EL (cell line): Measurements from ENCODE around the gene KANSL1.
"Not testable (repeated sequence)": the region's sequence is repeated elsewhere in the genome, so short reads cannot be mapped to it uniquely, and the experiment has no call there.

Experiments used
- DNase-seq: peaks from one replicate; pipeline ENCODE4 v3.0.0-alpha.2; 2016

The KANSL1 gene

DNA sequence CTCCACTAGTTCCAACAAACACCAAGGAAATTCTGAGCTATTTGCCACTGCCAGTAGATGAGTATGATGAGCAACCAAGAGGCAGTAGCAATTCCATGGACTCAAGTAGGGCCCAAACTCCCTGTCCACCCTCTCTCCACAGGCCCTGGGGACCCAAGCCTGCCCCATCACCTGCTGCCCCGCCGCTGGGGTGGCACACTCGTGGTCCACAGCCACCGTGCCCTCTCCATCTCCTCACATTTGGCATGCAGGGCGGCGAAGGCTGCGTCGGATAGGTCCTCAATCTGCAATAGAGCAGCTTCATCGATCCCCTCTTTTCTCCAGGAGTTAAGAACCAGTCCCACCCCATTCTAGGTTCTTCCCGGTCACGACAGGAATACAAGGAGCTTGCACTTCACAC, 160.3 kb downstream of the KANSL1 start:
- no peak for DNase-seq

DNA sequence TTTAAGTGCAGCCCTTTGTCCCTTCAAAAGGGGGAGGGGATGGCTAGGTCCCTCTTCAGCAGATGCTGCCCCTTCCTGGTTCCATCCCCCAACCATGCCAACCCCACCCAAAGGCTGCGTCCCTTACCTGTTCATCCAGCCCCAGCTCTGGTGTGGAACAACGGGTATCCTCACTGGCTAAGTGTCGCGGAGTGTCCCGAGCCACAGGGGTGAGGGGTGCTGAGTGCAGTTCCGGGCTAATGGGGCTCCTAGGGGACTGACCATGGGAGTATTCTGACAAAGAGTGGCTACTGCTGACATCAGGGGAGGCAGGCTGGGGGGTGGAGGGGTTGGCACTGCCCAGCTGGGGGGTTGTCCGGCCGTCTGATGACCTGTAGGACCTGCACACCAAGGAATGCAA, 161.3 kb downstream of the KANSL1 start:
- DNase-seq, result no peak

DNA sequence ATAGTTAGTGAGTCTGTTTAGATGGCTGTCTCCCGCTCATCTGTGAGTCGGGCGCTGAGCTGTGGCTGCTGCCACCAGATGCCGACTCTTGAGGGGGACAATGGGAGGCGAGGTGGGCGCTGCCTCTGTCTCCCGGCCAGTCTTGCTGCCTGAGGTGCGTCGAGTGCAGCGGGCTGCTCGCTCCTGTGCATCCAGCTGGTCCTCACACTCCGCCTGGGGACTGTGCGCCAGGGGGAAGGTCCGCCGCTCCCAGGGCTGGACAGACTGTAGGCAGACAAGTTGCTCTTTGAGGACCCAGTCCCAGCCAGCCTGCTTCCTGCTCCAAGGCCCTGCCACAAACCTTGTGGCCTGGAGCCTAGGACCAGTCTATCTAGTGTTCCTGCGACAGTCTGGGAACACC, 161.8 kb downstream of the KANSL1 start:
- DNase-seq, result no peak

DNA sequence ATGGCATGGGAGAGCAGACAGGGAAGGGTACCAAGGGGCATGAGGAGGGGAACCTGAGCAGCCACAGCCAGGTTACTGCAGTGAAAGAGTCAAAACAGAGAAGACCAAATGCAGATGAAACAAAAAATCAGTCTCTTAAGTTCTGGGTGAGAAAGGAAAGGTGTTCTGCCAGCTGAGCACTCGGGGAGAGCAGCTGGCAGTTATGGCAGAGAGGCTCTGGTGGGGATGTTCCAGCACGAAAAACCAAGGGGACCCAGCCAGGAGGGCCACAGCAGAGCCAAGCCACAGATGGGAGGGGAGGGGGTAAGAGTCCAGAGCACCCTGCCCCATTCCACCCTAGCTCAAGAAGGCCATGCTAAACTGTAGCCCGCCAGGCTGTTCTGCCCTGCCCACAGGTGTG, 162.5 kb downstream of the KANSL1 start:
- DNase-seq, result no peak

DNA sequence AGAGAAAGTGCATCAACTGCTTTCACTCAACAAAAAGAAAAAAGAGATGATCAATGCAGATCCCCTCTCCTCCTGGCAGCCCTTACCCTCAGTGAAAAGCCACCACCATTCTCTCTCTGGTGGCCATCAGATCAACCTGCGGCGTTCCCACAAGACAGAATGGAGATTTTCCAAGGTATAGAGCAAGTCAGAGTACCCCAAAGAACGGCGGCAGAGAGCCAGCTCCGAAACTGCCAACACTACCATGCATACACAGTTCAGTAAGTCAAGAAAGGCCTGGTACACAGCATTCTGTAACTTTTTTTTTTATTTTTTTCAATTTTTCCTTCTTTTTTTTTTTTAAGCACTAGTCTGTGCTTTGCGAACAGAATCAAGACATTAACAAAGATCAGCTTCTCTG, 163.6 kb downstream of the KANSL1 start:
- DNase-seq, result no peak

DNA sequence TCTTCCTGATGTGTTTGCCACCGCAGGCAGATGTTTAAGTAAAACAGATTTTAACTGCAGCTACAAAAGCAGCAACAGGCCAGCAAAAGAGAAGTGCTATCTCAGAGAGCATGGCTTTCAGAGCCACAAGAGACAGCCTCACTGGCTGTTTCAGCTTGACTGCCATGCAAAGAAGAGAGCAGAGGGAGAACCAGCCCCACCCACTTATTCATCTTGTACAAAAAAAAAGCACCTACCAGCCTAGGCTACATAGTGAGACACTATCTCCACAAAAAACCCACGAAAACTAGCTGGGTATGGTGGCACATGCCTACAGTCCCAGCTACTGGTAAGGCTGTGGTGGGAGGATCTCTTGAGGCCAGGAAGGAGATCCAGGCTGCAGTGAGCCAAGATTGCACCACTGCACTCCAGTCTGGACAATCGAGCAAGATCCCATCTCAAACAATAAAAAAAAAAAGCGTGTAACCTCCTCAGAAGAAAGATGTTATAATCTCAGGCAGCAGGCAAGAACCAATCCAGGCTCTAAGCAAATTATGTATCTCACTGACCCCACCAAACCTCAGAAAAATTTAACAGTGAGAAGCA, 164.2 kb downstream of the KANSL1 start:
- no peak for DNase-seq

DNA sequence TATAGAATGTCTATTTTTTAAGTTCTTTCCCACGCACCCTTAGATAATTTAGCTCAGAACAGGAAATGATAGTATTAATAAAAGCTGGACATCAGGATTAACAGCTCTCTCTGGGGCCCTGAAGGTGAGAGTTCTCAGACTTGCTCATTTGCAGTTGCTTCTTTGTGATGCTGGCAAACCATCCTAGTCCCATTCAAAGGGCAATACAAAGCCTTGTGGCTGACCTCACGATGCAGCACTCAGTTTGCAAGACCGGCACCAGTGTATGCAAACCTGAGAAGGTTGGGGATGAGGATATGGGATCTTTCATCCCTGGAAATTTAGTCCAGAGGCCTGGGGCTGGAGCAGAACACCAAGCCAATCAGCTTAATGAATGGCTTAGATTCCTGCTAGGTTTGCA, 164.9 kb downstream of the KANSL1 start:
- DNase-seq, result no peak

DNA sequence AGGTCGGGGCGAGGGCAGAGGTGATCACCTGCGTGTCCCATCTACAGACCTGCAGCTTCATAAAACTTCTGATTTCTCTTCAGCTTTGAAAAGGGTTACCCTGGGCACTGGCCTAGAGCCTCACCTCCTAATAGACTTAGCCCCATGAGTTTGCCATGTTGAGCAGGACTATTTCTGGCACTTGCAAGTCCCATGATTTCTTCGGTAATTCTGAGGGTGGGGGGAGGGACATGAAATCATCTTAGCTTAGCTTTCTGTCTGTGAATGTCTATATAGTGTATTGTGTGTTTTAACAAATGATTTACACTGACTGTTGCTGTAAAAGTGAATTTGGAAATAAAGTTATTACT, 165.3 kb downstream of the KANSL1 start:
- DNase-seq, result no peak

DNA sequence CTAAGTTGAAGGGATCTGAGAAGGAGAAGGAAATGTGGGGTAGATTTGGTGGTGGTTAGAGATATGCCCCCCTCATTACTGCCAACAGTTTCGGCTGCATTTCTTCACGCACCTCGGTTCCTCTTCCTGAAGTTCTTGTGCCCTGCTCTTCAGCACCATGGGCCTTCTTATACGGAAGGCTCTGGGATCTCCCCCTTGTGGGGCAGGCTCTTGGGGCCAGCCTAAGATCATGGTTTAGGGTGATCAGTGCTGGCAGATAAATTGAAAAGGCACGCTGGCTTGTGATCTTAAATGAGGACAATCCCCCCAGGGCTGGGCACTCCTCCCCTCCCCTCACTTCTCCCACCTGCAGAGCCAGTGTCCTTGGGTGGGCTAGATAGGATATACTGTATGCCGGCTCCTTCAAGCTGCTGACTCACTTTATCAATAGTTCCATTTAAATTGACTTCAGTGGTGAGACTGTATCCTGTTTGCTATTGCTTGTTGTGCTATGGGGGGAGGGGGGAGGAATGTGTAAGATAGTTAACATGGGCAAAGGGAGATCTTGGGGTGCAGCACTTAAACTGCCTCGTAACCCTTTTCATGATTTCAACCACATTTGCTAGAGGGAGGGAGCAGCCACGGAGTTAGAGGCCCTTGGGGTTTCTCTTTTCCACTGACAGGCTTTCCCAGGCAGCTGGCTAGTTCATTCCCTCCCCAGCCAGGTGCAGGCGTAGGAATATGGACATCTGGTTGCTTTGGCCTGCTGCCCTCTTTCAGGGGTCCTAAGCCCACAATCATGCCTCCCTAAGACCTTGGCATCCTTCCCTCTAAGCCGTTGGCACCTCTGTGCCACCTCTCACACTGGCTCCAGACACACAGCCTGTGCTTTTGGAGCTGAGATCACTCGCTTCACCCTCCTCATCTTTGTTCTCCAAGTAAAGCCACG, 165.9 kb downstream of the KANSL1 start:
- no peak for DNase-seq

DNA sequence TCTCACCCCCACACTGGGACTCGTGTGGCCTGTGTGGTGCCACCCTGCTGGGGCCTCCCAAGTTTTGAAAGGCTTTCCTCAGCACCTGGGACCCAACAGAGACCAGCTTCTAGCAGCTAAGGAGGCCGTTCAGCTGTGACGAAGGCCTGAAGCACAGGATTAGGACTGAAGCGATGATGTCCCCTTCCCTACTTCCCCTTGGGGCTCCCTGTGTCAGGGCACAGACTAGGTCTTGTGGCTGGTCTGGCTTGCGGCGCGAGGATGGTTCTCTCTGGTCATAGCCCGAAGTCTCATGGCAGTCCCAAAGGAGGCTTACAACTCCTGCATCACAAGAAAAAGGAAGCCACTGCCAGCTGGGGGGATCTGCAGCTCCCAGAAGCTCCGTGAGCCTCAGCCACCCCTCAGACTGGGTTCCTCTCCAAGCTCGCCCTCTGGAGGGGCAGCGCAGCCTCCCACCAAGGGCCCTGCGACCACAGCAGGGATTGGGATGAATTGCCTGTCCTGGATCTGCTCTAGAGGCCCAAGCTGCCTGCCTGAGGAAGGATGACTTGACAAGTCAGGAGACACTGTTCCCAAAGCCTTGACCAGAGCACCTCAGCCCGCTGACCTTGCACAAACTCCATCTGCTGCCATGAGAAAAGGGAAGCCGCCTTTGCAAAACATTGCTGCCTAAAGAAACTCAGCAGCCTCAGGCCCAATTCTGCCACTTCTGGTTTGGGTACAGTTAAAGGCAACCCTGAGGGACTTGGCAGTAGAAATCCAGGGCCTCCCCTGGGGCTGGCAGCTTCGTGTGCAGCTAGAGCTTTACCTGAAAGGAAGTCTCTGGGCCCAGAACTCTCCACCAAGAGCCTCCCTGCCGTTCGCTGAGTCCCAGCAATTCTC, 166.8 kb downstream of the KANSL1 start:
- no peak for DNase-seq

DNA sequence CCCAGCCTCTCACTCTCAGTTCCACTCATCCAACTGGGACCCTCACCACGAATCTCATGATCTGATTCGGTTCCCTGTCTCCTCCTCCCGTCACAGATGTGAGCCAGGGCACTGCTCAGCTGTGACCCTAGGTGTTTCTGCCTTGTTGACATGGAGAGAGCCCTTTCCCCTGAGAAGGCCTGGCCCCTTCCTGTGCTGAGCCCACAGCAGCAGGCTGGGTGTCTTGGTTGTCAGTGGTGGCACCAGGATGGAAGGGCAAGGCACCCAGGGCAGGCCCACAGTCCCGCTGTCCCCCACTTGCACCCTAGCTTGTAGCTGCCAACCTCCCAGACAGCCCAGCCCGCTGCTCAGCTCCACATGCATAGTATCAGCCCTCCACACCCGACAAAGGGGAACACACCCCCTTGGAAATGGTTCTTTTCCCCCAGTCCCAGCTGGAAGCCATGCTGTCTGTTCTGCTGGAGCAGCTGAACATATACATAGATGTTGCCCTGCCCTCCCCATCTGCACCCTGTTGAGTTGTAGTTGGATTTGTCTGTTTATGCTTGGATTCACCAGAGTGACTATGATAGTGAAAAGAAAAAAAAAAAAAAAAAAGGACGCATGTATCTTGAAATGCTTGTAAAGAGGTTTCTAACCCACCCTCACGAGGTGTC, 167.6 kb downstream of the KANSL1 start:
- DNase-seq, result no peak

DNA sequence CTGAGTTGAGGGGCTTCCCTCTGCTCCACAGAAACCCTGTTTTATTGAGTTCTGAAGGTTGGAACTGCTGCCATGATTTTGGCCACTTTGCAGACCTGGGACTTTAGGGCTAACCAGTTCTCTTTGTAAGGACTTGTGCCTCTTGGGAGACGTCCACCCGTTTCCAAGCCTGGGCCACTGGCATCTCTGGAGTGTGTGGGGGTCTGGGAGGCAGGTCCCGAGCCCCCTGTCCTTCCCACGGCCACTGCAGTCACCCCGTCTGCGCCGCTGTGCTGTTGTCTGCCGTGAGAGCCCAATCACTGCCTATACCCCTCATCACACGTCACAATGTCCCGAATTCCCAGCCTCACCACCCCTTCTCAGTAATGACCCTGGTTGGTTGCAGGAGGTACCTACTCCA, 168.2 kb downstream of the KANSL1 start:
- no peak for DNase-seq

DNA sequence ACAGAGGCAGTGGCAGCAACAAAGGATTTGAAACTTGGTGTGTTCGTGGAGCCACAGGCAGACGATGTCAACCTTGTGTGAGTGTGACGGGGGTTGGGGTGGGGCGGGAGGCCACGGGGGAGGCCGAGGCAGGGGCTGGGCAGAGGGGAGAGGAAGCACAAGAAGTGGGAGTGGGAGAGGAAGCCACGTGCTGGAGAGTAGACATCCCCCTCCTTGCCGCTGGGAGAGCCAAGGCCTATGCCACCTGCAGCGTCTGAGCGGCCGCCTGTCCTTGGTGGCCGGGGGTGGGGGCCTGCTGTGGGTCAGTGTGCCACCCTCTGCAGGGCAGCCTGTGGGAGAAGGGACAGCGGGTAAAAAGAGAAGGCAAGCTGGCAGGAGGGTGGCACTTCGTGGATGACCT, 168.6 kb downstream of the KANSL1 start:
- no peak for DNase-seq

DNA sequence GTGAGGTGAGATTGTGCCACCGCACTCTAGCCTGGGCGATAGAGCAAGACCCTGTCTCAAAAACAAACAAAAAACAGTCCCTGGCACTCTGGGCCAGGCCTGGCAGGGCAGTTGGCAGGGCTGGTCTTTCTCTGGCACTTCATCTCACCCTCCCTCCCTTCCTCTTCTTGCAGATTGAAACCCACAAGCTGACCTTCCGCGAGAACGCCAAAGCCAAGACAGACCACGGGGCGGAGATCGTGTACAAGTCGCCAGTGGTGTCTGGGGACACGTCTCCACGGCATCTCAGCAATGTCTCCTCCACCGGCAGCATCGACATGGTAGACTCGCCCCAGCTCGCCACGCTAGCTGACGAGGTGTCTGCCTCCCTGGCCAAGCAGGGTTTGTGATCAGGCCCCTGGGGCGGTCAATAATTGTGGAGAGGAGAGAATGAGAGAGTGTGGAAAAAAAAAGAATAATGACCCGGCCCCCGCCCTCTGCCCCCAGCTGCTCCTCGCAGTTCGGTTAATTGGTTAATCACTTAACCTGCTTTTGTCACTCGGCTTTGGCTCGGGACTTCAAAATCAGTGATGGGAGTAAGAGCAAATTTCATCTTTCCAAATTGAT, 169.3 kb downstream of the KANSL1 start:
- no peak for DNase-seq

DNA sequence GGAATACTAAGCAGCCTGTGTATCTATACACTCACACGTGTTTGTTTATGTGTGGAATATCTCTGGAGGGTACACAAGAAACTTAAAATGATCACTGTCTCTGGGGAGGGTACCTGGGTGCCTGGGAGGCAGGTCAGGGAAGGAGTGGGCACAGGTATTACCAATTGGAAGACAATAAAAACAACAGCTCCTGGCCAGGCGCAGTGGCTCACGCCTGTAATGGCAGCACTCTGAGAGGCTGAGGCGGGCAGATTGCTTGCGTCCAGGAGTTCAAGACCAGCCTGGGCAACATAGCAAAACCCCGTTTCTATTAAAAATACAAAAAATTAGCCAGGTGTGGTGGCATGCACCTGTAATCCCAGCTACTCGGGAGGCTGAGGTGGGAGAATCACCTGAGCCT, 169.9 kb downstream of the KANSL1 start:
- DNase-seq, result not testable (repeated sequence)

DNA sequence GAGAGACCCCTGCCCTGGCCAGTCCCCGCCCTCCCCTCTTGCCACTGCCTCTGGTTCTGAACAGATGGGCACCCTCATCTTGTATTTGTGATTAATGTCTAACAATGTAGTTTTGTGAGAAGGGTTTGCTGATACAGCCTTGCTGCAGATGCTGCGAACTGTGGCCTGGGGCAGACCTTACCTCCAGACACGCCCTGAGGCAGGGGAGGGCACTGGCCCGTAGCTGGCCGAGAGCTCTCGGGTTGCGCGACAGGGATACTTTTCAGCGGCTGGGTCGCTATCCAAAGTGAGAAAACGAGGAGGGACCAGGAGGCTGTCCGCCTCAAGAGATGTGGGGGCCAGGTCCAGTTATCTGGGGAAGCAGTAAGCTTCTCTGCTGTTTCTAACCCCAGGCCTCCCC, 172.2 kb downstream of the KANSL1 start:
- DNase-seq, result no peak

DNA sequence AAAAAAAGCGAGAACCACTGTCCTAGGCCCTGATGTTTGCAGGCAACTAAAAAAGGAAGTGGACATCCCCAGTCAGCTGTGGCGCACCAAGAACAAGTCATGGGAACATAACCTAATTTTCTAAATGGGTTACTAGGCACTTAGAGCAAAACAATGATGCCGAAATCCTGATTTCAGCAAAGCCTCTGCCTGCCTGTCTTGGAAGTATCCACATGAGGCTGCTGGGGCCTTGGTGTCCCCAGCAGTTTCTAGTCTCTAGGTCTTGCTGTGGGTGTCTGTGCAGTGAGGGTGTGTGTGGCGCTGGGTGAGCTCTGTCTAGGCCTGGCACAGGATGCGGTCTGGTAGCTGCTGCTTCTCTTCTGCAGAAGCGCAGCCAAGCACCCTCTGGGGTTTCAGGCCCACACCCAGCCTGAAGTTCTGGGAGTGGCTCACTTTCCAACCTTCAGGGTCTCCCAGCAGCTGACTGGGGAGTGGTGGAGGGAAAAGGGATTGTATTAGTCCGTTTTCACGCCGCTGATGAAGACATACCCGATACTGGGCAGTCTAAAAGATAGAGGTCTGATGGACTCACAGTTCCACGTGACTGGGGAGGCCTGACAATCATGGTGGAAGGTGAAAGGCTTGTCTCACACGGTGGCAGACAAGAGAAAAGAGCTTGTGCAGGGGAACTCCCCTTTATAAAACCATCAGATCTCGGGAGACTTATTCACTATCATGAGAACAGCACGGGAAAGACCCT, 173.0 kb downstream of the KANSL1 start:
- DNase-seq, result no peak

DNA sequence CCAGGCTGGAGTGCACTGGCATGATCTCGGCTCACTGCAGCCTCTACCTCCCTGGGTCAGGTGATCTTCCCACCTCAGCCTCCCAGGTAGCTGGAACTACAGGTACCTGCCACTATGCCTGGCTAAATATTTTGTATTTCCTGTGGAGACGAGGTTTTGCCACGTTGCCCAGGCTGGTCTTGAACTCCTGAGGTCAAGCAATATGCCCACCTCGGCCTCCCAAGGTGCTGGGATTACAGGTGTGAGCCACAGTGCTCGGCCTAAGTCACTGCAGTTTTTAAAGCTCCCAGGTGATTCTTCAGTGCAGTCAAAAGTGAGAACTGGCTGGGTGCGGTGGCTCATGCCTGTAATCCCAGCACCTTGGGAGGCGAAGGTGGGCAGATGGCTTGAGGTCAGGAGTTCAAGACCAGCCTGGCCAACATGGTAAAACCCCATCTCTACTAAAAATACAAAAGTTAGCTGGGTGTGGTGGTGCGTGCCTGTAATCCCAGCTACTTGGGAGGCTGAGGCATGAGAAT, 173.8 kb downstream of the KANSL1 start:
- DNase-seq, result not testable (repeated sequence)

DNA sequence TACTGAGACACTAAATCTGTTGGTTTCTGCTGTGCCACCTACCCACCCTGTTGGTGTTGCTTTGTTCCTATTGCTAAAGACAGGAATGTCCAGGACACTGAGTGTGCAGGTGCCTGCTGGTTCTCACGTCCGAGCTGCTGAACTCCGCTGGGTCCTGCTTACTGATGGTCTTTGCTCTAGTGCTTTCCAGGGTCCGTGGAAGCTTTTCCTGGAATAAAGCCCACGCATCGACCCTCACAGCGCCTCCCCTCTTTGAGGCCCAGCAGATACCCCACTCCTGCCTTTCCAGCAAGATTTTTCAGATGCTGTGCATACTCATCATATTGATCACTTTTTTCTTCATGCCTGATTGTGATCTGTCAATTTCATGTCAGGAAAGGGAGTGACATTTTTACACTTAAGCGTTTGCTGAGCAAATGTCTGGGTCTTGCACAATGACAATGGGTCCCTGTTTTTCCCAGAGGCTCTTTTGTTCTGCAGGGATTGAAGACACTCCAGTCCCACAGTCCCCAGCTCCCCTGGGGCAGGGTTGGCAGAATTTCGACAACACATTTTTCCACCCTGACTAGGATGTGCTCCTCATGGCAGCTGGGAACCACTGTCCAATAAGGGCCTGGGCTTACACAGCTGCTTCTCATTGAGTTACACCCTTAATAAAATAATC, 179.6 kb downstream of the KANSL1 start:
- peak; percentile 71 for DNase-seq

DNA sequence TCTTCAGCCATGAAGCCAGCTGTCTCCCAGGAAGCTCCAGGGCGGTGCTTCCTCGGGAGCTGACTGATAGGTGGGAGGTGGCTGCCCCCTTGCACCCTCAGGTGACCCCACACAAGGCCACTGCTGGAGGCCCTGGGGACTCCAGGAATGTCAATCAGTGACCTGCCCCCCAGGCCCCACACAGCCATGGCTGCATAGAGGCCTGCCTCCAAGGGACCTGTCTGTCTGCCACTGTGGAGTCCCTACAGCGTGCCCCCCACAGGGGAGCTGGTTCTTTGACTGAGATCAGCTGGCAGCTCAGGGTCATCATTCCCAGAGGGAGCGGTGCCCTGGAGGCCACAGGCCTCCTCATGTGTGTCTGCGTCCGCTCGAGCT, 180.1 kb downstream of the KANSL1 start:
- DNase-seq, result no peak

DNA sequence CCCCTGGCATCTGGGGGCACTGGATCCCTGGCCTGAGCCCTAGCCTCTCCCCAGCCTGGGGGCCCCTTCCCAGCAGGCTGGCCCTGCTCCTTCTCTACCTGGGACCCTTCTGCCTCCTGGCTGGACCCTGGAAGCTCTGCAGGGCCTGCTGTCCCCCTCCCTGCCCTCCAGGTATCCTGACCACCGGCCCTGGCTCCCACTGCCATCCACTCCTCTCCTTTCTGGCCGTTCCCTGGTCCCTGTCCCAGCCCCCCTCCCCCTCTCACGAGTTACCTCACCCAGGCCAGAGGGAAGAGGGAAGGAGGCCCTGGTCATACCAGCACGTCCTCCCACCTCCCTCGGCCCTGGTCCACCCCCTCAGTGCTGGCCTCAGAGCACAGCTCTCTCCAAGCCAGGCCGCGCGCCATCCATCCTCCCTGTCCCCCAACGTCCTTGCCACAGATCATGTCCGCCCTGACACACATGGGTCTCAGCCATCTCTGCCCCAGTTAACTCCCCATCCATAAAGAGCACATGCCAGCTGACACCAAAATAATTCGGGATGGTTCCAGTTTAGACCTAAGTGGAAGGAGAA, 180.6 kb downstream of the KANSL1 start:
- no peak for DNase-seq
